Suppressor macrophage treated with lipopolysaccharide for 4 hours (primary cell): ENCODE measurements around the gene SSH2.
"Not testable (repeated sequence)": the region's sequence is repeated elsewhere in the genome, so short reads cannot be mapped to it uniquely, and the experiment has no call there.

Source experiments
- DNase-seq: peaks from one replicate; pipeline ENCODE4 v3.0.0-alpha.2; 2020

SSH2 gene

GRCh38 chr17:29698019-29698777, 231.8 kb downstream of the SSH2 start:
- no peak for DNase-seq

- DNase-seq = no peak
Measured at GRCh38 chr17:29697371-29697770, 232.7 kb downstream of the SSH2 start.

- DNase-seq = peak; percentile 50
Measured at GRCh38 chr17:29694918-29695563, 235.0 kb downstream of the SSH2 start.

GRCh38 chr17:29693751-29694150, 236.3 kb downstream of the SSH2 start:
- no peak for DNase-seq

- DNase-seq = no peak
Measured at GRCh38 chr17:29687596-29687995, 242.4 kb downstream of the SSH2 start.

- DNase-seq = no peak
Measured at GRCh38 chr17:29686993-29687590, 242.9 kb downstream of the SSH2 start.

GRCh38 chr17:29683481-29683880, 246.5 kb downstream of the SSH2 start:
- no peak for DNase-seq

GRCh38 chr17:29682987-29683386, 247.0 kb downstream of the SSH2 start:
- no peak for DNase-seq

- peak; percentile 82 for DNase-seq
Measured at GRCh38 chr17:29682054-29682453, 248.0 kb downstream of the SSH2 start.

GRCh38 chr17:29677824-29678223, 252.2 kb downstream of the SSH2 start:
- no peak for DNase-seq

GRCh38 chr17:29677221-29677791, 252.7 kb downstream of the SSH2 start:
- DNase-seq = no peak

GRCh38 chr17:29675961-29676360, 254.1 kb downstream of the SSH2 start:
- DNase-seq = not testable (repeated sequence)

GRCh38 chr17:29674281-29674680, 255.7 kb downstream of the SSH2 start:
- no peak for DNase-seq

GRCh38 chr17:29671661-29672060, 258.4 kb downstream of the SSH2 start:
- no peak for DNase-seq

- no peak for DNase-seq
Measured at GRCh38 chr17:29669266-29669665, 260.8 kb downstream of the SSH2 start.

- DNase-seq = no peak
Measured at GRCh38 chr17:29667969-29668368, 262.1 kb downstream of the SSH2 start.

GRCh38 chr17:29665481-29665810, 264.6 kb downstream of the SSH2 start:
- peak; percentile 71 for DNase-seq

- DNase-seq = peak; percentile 38
Measured at GRCh38 chr17:29664743-29665480, 265.1 kb downstream of the SSH2 start.

GRCh38 chr17:29663155-29663554, 266.9 kb downstream of the SSH2 start:
- no peak for DNase-seq

- no peak for DNase-seq
Measured at GRCh38 chr17:29661213-29661612, 268.8 kb downstream of the SSH2 start.

- DNase-seq = no peak
Measured at GRCh38 chr17:29659155-29659554, 270.9 kb downstream of the SSH2 start.

GRCh38 chr17:29655323-29655722, 274.7 kb downstream of the SSH2 start:
- no peak for DNase-seq
